ENCODE data around the gene LRRC2.
"Not testable (repeated sequence)": the region's sequence is repeated elsewhere in the genome, so short reads cannot be mapped to it uniquely, and the experiment has no call there.

The LRRC2 gene

DNA sequence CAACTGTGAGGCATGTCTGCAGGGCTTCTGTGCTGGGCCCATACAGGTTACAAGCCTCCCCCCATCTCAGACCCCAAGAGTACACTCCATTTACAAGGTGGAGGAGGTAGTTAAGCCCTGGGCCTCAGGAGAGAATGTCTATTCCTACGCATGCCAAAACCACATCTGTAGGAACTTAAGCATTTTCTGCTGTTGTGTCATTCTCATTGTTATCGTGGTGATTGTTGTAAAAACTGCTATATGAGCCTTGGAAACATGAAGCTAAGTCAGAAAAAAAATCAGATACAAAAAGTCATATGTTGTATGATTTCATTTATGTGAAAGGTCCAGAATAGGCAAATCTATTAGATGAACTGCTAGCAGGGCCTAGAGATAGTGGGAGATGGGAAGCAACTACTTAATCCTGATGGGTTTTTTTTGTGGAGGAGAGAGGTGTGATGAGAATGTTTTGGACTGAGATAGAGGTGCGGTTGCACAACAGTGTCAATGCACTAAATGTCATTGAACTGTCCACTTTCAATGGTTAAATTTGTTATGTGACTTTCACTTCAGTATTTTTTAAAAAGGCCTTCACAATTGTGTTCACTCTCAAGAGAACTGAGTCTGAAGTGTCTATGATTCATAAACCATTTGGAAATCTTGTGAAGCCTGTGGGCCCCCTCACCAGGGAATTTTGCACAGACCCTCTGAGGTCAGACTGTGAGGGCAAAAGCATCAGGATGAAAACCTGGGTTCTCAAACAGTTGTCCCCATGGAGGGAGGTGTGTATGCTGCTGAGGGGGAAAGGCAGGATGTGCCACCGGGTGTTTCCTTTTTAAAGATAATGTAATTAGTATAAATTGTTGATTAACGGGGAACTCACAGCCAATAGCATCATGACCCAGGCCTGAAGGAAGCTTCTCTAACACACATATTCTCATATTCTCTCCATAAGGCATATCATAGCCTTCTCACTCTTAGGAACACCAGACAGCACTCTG lies 65.2 kb downstream of the LRRC2 start:
- no peak for DNase-seq

DNA sequence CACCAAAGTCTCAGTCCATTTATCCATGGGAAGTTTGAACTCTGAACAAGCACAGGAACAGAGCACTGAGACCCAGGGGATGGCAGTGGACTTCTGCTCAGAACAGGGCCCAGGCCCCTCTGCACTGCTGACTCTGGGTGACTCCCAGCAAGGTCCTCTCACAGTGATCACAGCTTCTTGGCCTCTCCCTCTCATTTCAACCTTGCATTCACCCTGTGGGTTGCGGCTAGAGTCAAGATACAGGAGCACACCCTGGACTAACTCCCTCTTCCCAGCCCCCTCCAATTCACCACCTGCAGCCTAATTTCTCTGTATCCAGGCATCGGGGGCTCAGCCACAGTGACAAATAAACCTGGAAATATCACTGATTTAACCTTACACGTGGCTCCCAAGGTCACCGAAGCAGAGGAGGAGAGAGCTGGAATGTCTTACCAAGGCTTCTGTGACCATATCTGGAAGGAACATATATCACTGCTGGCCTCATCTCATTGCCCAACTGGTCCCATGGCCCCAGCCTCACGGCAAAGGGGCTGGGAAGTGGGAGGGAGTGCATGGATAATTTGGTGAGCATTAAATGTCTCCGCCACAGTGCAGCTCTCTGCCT lies 67.1 kb downstream of the LRRC2 start:
- DNase-seq, result no peak

DNA sequence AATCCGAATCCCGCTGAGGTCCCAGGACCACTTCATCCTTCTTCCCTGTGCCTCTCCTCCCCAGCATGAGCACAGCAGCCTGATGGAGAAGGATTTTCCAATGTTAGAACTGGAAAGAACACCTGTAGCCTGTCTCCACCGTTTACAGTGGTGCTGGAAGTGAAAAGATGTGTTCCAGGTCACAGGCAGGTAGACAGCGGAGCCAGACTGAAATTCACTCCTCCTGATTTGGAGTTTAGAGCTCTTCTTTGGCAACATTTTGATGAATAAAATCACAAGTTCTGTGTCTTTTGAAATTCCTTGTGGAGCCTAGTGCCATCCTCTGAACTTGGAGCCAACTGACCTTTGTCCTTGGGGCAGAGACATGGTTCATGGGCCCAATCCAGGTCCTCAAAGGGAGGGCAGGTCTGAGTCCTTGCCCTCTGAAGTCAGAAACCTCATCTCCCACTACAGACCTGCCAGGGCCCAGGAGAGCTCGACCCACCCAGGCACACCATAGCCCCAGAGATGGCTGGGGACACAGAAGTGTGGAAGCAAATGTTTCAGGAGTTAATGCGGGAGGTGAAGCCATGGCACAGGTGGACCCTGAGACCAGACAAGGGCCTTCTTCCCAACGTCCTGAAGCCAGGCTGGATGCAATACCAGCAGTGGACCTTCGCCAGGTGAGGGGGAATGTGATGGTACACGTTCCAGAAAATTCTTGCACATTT lies 68.4 kb downstream of the LRRC2 start, which contains the start of gene RTP3:
TSS of gene RTP3 (plus strand) at position 421 of the 710 bp plus-strand sequence. CDS start at position 508, 87 bp downstream.
- no peak for DNase-seq

DNA sequence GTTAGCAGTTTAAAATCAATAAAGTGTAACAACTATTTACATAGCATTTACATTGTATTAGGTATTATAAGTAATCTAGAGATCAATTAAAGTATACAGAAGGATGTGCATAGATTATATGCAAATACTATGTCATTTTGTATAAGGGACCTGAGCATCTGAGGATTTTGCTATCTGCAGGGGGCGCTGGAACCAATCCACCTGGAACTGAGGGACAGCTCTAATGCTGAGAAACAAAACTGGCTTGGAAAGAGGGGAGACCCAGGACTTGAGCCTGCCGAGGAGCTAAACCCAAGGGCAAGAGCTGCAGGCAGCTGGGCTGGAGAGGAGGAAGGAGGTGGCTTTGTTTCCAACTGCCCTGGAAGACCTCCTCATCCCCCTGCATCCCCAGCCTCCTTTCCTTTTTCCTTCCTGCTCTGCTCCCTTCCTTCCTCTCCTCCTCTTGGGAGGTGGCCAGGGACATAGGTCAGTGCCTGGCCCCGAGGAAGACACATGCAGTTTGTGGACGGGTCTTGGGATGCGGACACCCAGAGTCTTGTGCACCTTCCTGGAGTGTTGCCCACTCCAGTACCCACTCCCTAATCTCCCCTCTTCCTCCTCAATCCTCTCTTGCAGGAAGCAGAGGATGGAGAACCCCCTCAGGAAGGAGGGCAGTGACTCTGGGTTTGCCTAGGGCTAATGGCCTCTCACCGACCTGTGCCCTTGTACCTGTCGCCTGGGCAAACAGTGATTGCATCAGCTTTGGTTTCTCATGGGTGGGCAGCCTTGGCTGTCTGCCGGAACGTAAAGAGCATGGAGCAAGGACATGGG lies 69.2 kb downstream of the LRRC2 start:
- peak in 1 of 56 donors; percentile 6 for DNase-seq

DNA sequence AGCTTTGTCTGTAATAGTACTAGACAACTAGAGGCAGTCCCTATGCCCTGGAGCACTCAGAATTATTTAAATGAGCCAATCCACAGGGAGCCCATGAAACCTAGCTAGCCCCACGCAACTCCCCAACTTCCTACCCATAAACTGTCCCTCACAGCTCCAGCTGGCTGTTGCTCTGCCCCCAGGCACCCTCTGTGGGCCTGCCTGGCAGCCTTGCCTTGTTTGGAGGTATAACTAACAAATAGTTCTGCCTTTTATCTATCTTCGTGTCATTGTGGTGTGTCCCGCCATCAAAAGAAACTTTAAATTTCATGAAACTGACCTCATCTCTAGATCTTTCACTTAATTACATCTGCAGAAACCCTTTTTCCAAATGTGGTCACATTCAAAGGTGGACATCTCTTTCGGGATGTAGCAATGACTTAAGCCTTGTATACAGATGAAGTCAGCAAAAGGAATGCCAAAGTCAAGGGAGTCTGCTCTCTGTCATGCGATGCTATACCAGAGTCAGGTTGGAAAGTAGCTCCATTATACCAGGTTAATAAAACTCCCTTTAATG lies 70.1 kb downstream of the LRRC2 start:
- DNase-seq, result no peak

DNA sequence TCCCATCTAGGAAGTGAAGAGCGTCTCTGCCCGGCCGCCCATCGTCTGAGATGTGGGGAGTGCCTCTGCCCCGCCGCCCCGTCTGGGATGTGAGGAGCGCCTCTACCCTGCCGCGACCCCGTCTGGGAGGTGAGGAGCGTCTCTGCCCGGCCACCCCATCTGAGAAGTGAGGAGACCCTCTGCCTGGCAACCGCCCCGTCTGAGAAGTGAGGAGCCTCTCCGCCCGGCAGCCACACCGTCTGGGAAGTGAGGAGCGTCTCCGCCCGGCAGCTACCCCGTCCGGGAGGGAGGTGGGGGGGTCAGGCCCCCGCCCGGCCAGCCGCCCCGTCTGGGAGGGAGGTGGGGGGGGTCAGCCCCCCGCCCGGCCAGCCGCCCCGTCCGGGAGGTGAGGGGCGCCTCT lies 71.6 kb downstream of the LRRC2 start:
- DNase-seq, result not testable (repeated sequence)

DNA sequence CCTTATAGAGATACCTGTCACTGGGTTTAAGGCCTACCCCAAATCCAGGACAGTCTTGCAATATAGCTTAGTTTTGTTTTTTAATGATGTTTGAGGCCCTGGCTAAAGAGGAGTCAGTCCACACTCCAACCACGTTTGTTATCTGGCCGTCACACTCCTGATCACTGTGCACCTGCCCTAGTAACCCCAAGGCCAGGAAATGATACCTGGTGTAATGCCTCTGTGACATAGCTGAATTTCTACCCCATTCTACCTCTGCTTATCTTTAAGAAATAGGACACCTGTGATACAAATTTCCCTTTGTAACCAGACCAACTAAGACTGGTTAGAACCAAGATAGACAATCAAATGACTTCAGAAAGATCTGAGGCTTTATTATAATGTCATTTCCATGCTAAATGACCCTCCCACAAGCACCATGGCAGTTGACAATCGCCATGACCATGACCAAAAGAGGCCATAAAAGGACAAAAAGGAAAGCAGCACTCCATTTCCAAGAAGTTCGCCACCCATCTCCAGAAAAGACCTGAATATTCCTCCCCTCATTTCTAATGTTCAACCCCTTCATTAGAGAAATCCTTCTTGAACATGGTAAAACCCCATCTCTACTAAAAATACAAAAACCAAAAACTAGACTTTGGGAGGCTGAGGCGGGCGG lies 73.1 kb downstream of the LRRC2 start:
- no peak for DNase-seq

DNA sequence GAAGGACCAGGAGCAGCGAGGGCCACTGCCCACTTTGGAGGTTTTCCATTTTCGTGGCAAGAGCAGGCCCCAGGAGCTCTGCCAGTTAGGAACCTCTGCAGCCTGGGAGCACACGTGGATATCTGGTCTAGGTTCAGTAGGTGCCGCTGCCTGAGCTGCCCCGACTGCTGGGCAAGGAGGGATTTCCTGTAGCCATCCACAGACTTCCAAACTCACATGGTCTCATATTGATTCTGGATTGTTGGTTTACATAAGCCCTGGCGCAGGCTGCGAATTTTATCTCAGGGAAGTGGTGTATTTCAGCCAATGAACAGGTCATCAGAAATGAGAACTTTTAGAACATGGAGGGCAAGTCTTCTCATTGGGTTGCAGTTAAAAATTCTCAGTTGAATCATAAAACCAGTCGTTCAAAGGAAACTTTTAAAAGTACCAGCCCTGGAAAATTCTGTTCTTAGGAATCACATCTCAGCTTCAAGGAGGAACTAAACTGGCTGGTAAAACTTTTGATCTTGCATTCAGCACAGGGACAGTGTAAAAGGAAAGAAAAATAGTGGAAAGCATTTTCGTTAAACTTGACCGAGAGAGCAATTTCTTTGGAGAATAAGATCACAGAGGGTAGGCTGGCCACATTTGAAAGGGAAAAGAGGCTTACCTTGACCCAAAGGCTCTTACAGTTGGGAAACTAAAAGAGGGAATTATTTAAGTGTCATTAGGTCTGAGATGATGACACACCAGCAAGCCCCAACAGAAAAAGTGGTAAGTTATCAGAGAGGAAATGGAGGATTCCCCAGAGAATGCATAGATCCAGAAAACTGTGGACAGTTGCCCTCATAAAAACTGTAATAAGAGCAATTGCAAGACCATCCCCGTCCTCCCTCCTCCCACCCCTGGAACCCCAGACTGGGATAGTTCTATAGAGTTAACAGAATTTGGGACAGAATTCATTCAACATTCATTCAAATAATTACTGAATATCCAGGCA lies 74.7 kb downstream of the LRRC2 start:
- no peak for DNase-seq

DNA sequence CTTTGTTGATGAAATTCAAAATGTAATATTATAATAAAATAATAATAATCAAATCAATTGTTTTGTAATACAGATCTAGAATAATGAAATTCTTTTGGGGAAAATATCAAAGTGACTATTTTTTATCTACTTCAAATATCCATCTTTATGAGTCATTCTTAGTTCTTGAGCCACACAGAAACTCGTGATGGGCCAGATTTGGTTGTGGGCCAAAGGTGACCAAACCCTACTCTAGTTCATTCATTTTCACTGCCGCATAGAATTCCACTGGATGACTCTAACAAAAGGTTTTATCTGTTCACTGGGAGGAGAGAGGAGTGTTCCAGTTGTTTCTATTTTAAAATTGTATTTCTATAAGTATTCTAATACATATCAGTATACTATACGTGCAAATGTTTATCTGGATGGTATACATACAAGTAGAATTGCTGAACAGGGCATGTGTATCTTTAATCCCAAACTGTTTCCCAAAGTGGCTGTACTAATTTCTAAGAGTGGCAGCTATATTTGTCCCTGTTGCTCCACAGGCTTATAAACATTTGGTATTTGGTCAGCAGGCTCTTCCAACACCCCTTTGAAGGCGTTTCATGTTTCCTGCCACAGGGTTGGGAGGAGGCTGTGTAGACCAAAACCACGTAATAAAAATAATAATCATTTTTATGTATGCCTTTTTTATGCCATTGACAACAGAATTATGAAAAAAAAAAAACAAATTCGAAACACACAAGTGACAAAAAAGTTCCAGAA lies 75.6 kb downstream of the LRRC2 start:
- no peak for DNase-seq

DNA sequence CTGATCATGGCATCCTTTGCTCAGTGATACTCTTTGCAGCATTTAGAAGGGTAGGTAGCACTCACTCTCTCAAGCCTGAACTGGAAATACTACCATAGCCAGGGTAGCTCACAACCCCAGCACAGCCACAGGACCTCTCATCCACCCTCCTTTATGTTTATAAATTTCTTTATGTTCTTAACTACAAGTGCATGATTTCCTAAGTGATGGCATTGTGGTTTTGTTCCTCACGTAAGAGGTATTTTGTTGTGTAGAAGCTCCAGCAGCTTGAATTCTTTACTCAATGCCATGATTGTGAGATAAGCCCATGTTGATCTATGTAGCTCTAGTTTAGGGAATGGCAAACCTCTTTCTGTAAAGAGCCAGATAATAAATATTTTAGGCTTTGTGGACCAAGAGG lies 76.2 kb downstream of the LRRC2 start:
- no peak for DNase-seq

DNA sequence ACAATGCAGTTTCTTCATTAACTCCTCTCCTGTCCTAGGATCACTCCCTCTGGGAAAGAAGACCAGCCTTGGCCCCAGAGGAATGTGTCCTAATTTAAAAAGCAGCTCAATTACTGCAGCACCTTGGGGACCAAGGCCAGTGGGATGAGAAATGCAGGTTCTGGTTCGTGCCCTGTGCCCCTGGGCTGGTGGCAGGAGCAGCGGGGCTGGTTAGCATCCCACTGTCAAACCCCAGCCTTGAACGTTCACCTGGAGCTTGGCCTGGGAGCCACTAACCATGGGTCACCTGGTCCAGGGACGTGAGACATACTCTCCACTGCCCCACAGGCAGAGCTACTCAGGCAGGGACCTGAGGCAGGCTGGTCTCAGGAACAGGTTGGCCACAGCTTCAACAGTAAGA lies 76.7 kb downstream of the LRRC2 start:
- DNase-seq, result no peak

DNA sequence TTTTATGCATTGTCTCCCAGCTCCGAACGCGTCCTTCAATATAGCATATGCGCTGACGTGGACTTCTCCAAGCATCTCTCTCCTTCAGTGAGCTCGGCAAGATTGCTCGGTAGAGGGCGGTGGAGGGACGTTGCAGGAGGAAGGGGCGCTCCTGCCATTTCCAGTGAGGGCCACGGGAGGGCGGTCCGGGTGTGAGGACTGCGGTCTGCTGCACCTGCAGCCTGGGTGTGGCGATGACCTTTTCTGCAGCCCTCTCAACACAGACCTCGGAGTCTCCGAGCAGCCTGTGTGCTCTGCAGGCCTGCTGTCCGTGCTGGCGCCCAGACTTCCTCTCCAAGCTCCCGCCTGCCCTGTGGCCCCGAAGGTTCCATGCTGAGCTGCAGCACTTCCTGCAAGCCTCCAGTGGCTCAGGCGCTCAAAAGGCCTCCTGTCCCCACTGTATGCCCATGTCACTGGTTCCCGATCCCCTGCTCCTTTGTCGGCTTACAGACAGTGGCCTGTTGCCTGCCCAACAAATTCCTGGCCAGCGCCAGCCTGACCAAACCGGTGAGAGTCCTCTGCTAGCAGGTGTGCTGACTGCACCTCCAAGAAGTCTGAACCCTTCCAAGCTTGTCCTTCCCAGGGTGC lies 77.3 kb downstream of the LRRC2 start:
- DNase-seq, result peak in 54 of 56 donors; percentile 23 to 90 (median 72)

DNA sequence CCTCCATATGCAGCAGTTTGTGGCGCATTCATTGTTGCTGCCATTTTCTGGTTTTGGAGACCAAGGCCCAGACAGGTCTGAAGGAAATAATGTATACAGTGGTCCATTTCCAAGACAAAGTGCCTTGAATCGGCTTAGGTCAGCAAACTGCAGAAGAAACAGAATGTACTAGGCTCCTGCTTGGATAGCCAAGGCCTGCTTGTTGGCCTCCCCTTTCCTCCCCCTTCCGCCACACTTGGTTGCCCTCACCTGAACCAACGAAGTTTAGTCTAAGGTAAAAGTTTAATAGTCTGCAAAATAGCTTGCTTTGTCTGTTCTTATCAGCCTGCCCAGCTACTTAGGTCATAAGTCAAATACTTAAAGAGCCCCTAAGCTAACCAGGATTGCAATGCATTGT lies 80.3 kb downstream of the LRRC2 start:
- DNase-seq, result no peak

DNA sequence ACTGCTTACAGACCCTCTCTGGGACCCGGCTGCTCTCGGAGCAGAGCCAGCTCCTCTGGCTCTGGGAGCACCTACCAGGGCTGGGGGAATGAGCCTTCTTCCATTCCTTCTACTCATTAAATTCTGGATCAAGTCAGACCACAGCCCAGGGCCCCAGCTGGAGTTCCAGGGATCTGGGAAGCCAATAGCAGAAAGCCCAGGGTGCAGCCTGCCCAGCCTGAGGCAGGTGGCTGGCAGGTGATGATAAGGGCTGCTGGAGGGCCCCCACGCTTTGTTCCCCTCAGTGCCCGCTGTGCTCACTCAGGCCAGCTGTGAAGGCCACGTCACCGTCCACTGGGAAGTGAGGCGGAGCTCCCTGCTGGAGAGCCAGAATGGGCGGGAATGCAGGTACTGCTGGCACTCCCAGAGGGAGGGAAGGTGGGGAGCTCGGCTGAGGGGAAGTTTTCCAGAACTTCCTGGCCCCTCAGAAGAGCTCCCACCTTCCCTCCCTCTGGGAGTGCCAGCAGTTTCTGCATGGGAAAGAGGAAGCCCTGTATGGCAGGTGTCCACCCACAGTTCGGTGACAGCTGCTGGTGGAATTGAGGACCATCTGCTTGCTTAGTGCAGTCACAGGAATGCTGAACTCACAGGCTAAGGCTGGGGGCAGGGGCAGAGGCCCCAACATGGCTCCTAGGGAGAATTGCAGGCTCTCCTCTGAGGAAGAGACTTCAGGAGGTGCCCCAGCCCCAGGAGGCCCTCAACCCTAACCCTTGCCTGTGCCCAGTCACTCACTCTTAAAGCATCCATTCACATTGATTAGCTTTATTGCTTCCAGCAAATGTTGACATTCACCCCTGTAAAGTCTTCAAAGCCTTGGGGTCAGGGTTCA lies 81.0 kb downstream of the LRRC2 start:
- no peak for DNase-seq

DNA sequence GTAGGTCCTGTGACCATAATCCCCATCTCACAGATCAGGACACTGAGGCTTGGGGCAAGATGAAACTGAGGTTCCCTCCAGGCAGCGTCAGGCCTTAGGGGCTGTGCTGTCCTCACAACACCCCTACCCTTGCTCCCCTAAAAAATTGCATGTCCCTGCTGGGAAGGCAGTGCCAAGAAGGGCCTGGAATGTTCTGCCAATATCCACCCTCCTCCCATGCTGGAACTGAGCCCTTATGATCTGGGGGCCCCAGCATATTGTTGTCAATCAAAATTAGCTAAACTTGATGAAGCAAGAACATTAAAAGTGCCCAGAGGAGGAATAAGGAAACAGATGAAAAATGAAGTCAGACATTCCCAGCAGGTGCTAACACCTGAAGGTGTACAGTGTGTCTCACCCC lies 81.7 kb downstream of the LRRC2 start:
- no peak for DNase-seq

DNA sequence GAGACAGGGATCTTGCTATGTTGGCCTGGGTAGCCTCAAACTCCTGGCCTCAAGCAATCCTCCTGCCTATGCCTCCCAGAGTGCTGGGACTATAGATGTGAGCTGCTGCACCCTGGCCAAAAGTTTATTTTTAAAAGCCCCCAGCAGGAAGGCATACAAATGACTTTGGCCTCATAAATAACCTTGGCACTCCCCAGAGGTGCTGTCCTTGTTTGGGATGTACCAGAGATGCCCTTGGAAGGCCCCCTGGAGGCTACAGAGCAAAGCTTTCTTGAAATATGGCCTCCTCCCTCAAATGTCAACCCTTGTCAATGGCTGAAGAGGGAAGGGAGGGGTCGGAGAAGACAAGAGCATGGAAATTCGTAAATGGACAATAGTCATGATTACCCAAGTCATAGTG lies 82.3 kb downstream of the LRRC2 start:
- no peak for DNase-seq

Measured in amygdala (tissue), 56 donors.